ENCODE data around the gene KCTD20. TPM values are rescaled to one million over a fixed set of nuclear protein-coding genes. Genes with fewer than 3 reads are reported as not detected.
"Not testable (repeated sequence)": the region's sequence is repeated elsewhere in the genome, so short reads cannot be mapped to it uniquely, and the experiment has no call there.

KCTD20 gene
- total RNA-seq, result 75.7 TPM

DNA sequence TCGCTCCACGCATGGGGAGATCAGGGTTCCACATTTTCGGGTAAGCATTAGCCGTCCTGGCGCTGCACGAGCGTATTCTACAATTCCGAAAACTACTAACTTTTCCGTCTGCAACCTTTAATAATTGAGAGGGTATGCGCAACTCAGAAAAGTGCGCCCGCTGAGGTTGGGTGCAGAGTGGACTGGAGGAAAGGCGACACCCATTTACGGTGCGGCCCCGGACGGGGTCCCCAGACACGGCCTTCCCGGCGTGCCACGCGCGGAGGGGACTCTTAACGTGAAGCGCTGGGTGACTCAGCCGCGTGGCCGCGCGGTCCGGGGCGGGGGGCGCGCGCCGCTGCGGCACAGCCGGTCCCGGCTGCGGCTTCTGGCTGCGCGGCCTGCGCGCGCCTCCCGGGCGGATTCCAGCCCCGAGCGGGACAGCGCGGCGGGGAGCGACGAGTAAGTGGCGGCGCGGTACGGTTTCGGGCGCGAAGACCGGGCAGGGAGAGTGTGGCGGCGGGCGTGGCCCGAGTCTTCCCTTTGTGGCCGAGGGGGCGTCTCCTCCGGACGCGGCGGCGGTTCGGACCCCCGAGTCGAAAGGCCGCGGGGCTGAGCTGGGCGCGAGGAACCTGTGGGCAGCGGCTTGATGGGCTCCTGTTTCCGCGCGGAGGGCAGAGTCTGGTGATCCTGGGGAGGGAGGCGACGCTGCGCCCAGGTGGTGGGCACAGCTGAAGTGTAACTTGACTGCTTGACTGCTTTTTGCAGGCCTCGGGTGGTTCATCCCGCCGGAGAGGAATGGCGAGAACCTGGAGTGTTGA, at the start of gene KCTD20, which contains the start of gene PXT1:
TSS of gene KCTD20 (plus strand) at position 330 of the 800 bp plus-strand sequence. CDS start 27,098 bp downstream, outside the sequence.
TSS of gene PXT1 (minus strand) at position 184 of the 800 bp plus-strand sequence. CDS start 16,772 bp downstream, outside the sequence.
- DNase-seq, result peak; percentile 80

DNA sequence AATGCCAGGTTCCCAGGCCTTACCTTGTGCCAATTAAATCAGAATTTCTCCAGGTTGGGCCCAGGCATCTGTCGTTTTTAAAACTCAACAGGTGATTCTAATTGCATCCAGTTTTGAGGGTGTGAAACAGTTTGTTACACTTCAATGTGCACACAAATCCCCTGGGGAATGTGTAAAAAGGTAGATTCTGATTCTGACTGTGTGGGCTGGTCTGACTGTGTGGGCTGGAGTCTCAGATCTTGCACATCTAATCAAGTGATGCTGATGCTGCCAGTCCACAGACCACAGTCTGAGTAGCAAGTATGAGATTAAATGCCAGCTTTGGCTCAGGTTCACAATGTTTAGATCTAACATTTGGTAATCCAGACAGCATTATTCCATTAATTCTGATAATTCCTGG, 42.8 kb upstream of the KCTD20 start:
- DNase-seq, result no peak

DNA sequence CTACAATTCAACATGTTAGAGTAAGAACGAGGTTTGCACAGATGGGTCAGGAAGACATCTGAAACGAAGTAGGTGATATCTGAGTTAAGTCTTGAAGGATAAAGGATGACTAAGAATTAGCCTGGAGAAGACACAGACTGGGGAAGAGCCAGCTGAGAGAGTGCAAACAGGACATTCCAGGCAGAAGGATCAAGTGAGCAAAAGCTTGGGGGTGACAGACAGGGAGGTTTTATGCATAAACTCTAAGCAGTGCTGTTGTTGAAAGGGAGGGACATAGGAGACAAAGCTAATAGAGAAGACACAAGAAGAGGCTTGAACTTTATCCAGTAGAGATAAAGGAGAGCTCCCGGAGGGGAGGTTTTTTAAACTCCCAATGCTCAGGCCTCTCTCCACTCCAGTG, 40.3 kb upstream of the KCTD20 start:
- DNase-seq, result no peak

DNA sequence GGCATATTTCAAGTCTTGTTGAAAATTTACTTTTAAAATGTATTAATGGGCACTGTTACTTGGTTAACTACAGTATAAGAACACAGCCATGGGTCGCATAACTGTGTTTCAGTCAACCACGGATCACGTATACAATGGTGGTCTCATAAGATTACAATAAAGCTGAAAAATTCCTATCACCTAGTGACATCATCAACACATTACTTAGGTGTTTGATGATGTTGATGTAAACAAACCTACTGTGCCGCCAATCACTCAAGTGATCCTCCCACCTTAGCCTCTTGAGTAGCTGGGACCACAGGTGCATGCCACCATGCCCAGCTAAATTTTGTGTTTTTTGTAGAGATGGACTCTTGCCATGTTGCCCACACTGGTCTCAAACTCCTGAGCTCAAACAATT, 38.6 kb upstream of the KCTD20 start:
- DNase-seq, result no peak

DNA sequence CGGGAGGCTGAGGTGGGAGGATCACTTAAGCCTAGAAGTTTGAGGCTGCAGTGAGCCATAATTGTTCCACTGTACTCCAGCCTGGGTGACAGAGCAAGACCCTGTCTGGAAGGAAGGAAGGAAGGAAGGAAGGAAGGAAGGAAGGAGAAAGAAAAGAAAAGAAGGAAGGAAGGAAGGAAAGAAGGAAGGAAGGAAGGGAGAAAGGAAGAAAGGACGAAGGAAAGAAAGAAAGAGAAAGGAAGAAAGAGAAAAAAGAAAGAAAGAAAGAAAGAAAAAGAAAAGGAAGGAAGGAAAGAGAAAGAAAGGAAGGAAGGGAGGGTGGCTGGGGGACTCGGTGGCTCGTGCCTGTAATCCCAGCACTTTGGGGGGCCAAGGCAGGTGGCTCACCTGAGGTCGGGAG, 33.1 kb upstream of the KCTD20 start:
- not testable (repeated sequence) for DNase-seq

DNA sequence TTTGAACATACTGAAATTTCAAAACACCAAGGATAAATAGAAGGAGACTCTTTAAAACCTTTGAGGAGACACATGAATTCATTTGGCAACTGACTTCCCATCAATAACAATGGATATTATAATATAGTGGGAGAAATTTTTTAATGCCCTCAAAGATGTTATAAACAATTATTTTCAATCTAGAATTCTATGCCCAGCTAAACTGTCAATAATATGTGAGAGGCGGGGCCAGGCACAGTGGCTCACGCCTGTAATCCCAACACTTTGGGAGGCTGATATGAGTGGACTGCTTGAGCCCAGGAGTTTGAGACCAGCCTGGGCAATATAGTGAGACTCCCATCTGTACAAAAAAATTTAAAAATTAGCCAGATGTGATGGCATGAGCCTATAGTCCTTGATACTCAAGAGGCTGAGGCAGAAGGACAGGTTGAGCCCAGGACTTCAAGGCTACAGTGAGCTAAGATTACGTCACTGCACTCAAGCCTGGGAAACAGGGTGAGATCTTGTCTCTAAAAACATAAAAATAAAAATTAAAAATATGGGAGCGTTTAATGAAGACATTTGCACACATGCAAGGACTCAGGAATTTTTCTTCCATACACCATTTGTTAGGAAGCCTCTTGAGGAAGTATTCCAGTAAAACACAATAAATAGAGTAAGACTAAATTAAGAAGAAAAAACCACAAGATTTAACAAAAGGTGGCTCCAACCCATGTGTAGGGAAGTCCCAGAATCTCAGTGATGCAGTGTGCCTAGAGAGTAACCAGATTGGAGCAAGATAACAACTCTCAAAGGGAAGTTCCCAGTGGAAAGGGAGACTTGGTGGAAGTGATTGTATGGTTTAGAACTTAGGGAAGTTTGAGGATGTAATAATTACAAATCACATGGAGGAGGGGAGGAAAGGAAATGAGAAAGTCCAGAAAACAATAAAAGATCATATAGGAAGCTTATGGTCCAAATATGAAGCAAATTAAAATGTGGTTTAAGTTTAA, 29.0 kb upstream of the KCTD20 start:
- no peak for DNase-seq

DNA sequence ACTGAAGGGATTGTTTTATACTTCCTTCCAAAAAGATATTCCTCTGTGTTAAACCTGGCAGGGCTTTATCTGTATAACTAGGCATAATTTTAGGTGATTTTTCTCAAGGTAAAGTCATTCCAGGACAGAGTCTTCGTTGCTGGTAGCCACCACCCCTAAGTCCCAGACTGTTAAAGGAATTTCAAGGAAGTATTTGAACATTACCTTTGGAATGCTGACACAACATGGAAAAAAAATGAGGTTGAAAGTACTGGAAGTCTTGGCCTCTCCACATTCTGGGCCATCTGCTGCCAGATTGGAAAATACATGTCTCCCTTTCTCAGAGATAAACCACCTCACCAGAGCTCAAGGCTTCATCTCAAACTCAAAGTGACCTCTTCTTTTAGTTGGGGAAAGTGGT, 28.3 kb upstream of the KCTD20 start:
- no peak for DNase-seq

DNA sequence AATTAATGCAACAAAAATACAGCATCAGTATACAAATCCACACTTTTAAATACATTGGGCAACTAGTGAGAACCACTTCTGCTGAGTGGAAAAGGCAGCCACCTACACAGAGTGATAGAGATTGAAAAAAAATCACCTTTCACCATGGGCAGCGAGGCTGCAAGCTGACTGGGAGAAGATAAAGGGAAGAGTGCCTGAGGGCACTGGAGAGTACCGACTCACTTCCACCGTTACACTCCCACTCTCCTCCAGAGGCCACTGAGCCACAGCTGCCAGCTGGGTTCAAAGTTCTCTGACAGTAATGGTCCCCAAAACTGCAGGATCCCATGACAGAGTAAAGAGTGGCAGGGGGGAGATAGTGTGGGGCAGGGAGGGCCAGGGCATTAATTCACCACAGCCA, 24.2 kb upstream of the KCTD20 start:
- no peak for DNase-seq

DNA sequence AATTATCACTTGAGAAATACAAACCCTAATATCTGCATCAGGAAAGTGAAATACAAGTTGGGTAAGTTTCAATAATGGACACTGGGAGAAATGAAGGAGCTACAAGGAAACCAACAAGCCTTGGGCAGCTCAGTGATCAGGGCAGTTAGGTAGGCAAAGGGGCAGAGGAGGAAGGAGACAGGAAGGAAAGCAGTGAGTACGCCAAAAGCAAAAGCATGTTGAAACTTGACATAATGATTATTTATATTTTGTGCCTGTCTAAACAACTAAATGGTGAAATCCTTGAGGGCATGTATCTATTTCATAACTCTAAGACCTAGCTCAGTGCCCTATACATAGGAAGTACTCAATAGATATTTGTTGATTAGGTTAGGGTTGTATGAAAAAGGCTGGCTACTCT, 23.5 kb upstream of the KCTD20 start:
- no peak for DNase-seq

DNA sequence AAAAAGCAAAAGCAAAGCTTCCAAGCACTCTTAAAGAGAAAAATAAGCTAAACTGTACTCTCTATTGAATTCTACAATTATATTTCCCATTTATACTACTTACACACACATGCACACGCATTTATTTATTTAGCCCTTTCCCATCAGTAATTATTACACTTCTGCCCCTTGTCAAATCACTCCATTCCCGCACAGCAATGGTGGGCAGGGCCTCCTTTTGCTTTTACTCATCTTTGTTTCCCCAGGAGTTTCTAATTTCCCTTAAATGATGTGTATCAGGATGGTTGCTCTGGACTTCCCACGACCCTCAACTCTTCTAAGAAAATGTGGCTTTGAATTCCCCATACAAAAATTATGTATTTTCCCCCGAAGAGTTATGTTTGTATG, 20.1 kb upstream of the KCTD20 start:
- DNase-seq, result no peak

DNA sequence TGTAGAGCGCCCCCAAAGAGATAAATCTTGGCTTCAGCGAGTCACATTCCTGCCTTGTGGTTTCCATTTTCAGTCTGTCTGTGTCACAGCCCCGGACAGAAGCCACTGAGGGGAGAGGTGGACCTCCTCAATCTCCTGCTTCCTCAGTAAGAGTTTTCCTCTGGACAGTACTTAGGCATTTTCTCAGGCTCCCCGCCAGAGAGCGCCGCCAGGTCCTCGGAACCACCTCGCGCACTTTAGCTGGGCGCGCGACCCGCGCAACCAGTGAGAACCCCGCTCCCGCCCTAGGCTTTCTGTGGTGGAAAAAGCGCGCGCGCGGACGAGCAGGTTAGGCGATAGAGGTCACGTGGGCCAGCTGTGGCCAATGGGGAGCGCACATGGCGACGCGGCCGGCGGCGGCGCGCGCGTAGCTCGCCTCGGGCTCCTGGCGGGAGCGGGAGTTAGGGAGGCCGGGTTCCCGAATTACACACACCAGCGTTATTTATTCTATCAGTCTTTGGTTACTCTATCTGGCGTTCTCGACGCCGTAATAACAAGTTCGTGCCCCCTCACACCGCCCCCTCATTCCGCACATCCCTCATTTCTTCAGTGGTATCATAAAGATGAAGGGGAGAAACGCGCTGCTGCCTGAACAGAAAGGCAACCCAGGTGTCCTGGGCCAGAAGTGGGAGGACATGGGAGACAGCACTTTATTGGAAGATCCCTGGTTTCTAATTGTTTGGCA, 19.5 kb upstream of the KCTD20 start:
- peak; percentile 92 for DNase-seq

DNA sequence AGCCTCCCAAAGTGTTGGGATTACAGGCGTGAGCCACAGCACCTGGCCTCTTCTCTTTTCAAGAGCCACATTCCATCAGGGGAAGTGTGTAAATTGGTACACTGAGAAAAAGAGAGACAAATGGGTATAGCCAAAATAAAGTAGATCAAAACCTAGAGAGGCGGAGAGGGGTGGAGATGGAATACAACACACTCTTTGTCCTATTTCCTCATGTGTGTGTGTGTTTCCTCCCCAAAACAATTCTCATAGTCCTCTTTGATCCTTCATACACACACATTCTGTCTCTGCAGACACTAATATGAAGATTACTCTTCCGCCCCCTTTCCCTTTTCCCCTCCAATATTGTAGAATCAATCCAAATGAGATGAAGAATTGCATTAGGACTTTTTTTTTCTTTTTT, 16.2 kb upstream of the KCTD20 start:
- DNase-seq, result no peak

DNA sequence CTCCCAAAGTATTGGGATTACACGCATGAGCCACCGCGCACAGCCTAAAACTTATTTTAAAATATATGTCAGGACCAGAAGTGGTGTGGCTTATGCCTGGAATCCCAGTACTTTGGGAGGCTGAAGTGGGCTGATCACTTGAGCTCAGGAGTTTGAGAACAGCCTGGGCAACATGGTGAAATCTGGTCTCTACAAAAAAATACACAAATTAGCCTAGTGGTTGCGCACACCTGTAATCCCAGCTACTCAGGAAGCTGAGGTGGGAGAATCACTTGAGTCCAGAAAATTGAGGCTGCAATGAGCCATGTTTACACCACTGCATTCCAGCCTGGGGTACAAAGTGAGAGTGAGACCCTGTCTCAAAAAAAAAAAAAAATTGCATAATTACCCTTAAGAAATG, 13.9 kb upstream of the KCTD20 start:
- no peak for DNase-seq

DNA sequence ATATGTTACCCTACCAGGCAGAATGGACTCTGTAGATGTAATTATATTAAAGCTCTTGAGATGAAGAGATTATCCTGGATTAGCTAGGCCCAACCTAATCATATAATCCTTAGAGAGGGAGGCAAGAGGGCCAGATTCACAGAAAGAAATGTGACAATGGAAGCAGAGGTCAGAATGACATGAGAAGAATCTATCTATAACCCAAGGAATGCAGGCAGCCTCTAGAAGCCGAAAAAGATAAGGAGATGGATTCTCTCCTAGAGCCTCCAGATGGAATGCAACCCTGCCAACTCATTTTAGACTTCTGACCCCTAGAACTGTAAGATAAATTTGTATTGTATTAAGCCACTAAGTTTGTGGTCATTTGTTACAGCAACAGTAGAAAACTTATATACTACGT, 12.4 kb upstream of the KCTD20 start:
- no peak for DNase-seq

DNA sequence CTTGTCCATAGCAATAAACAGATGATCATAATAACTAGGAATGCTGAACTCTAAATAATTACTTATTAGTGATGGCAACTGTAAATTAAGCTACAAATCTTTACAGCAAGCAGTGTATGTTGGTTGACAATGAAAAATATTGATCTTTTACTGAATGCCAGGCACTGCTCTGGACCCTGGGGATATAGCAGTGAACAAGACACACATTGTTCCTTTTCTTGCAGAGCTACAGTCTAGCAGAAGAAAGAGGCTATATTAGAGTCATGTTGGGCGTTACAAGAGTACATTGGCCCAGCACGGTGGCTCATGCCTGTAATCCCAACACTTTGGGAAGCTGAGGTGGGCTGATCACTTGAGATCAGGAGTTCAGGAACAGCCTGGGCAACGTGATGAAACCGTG, 11.6 kb upstream of the KCTD20 start:
- DNase-seq, result no peak

DNA sequence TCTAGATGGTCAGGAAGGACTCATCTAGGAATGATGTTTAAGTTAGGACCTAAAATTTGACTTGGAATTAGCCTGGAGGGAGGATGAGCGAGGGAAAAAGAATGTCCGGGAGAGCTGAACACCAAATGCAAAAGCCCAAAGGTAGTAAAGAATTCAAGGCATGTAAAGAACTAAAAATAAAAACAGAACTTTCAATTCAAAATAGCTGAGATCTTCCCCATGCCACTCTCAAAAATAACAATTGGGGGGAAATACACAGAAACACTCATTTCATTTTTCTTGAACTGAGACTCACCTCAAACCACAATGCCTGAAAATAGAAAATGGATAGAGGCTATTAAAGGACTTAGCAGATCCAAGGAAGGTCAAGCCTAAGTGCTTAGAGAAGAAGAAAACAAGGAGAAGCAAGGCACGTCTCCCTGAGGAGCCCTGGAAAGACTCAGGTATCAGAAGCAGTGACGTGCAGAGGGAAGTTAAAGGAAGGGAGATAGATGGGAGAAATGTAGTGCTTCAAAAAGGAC, 10.6 kb upstream of the KCTD20 start:
- no peak for DNase-seq

DNA sequence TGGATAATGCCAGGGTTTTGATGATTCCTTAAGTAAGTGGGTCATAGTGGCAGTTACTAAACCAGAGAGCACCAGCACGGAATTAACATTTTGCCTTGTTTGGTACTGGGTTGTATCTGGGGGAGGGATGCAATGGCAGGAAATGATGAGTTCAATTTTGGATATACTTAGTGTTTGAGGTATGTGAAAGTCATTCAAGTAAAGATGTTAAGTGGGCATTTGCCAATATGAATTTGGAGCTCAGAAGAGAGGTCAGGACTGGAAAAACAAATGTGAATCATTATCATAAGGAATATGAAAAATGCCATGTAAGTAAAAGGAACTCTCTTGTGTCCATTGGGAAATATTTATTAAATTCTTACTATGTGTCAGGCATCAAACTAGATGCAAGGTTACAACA, 6.3 kb upstream of the KCTD20 start:
- no peak for DNase-seq

DNA sequence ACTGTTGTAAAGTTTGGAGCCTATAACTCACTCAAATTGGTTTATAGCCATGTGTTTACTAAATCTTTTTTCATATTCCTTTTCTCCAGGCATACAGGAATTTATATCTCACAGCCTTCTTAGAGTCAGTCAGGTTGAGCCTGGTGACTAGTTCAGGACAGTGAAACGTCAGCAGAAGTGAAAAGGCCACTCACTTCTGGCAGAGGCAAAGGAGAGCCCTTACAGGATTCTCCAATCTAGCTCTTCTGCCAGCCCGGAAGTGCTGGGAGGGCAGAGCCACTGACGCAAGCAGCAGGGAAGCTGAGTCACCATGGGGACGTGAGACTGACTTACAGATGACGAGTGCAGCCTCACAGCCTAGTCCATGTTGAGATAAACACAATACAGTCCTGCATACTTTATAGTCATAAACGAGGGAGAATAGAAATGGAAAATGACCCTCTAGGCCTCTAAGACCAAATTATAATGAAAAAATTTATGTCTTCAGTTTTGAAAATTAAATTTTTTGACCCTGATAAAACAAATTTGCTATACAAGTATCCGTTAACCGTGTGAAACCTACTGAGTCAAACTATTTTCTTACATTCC, 1.4 kb upstream of the KCTD20 start:
- peak; percentile 91 for DNase-seq

DNA sequence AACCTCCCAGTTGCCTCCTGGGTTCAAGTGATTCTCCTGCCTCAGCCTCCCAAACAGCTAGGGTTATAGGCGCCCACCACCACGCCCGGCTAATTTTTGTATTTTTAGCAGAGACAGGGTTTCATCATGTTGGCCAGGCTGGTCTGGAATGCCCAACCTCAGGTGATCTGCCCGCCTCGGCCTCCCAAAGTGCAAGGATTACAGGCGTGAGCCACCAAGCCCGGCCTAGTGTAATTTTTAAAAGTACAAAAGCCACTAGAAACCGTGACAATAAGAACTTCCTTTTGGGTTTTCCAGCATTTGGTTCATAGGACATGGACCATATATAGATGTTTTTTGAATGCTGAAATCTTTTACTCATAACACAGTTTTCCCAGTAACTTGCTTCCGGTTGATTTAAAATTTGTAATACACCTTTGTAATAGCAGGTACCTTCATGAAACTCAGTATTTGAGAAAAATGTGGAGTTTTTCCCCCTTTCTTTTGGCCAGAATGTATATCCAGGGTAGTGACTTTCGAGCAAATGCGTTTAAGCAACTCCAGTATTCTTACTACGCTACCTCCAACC, 613 bp upstream of the KCTD20 start:
- DNase-seq, result peak; percentile 54

DNA sequence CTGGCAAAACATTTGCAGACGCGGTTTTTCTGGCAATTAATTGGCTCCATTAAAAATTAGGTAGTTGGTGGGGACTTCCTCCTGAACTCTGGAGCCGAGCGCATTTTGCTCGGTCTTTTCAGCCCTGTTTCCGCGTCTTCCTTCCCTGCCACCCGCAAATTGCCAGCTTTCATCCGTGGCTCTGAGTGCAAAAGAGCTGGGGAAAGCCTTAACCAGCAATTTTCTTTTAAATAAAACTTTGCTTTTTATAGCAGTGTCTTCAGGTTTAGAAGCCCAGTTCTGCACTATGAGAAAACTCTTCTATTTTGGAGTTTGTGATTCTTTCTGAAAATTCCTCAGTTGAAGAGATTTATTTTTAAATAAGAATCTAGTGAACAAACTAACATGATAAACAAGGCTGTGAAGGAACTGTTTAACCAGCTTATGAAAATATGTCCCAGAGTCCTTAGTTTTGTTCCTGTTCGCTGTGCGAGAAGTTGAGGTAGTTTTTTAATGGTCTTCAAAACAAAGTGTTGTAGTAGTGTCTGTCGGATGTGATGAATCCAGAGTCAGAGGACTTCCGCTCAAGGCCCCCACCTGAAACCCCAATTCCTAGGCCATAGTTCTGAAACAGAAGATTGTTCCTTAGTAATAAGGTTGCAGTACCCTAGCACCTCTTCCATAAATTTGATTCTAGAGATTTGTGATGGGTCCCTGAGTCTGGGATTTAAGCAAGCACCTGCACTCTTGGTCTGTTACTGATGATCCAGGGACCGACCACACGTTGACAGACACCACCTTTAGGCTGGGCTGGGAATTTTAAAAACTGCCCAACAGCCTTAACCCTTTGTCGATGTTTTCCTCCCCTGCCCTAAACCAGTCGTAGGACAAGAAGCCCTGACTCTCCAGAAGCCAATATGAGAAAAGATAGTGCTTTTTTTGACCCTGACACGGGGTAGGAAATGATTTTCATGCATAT, 950 bp downstream of the KCTD20 start:
- peak; percentile 66 for DNase-seq
